Measurements from ENCODE around the gene PPA2. TPM values are rescaled to one million over a fixed set of nuclear protein-coding genes. Genes with fewer than 3 reads are reported as not detected.
"Not testable (repeated sequence)": the region's sequence is repeated elsewhere in the genome, so short reads cannot be mapped to it uniquely, and the experiment has no call there.

Gene PPA2
- total and polyA plus RNA-seq, 10 of the 15 experiments (the other 5 are each of a cell fraction or from before 2014, with no cell fraction given), result 93.8 to 293 (median 146) TPM

GRCh38 chr4:105458541-105458940, 15.3 kb downstream of the PPA2 start:
- H3K79me2 ChIP-seq (ENCODE audit: control insufficient read depth, insufficient read depth, low read length); H3K27me3 ChIP-seq (replicated peaks in 1 of 2; ENCODE audit: control insufficient read depth in 2 of 2, insufficient read depth in 2 of 2, low read length in 1 of 2); FAIRE-seq; H3K9ac ChIP-seq (ENCODE audit: control insufficient read depth, insufficient read depth, low read length); H3K4me3 ChIP-seq; intact Hi-C loops (cut with micrococcal nuclease; ENCODE audit: unreplicated experiment); H2AFZ ChIP-seq (ENCODE audit: control insufficient read depth, low read depth, low read length); H4K20me1 ChIP-seq (ENCODE audit: control insufficient read depth, insufficient read depth); BruUV-seq (replicated peaks); DNase-seq (ENCODE audit: low read depth, low spot score); H3K36me3 ChIP-seq (ENCODE audit: control insufficient read depth in 2 of 2, insufficient read depth in 2 of 2, low read length in 1 of 2); ATAC-seq; H3K27ac ChIP-seq (ENCODE audit: control insufficient read depth, insufficient read depth); H3K4me1 ChIP-seq (ENCODE audit: control insufficient read depth, insufficient read depth, low read length); H3K4me2 ChIP-seq (ENCODE audit: control insufficient read depth, insufficient read depth): not testable (repeated sequence)
- 95% methylated on average over 9 of the region's 11 CpGs for whole genome bisulfite sequencing (ENCODE audit: insufficient coverage, insufficient replicate concordance, low lambda C conversion rate, missing lambda C conversion rate)
- in situ Hi-C loops (cut with MboI), result loop anchor here (25.0 kb wide), 1 partner anchor 1396 kb away; no protein-coding TSS in a partner anchor
- RAD21 ChIA-PET (ENCODE audit: unreplicated experiment), result interaction anchor here (1.1 kb wide), 1 partner anchor 63 kb away, joined by 3 read pairs; no protein-coding TSS in a partner anchor
- H3K9me3 ChIP-seq (replicated peaks; ENCODE audit: control insufficient read depth, insufficient read depth, low read length), result peaks cover 11% of the 10 kb centered on the region; the same call in 2 of the 3 replicates
- POLR2A ChIA-PET, result interaction anchor here (0.7 kb wide), 1 partner anchor 320 kb away, joined by 3 read pairs; no protein-coding TSS in a partner anchor
- SMC1A ChIA-PET (ENCODE audit: uncharacterized antibody, unreplicated experiment), result interaction anchor here (1.9 kb wide), 1 partner anchor 16 kb away, joined by 5 read pairs; no protein-coding TSS in a partner anchor
- CTCF ChIA-PET, result interaction anchor here (1.1 to 5.2 kb wide), 2 partner anchors 12 to 259 kb away, joined by 3 to 28 read pairs; no protein-coding TSS in a partner anchor

GRCh38 chr4:105458001-105458400, 15.9 kb downstream of the PPA2 start:
- POLR2A ChIA-PET, result interaction anchor here (0.7 kb wide), 1 partner anchor 319 kb away, joined by 3 read pairs; no protein-coding TSS in a partner anchor
- FAIRE-seq, result no peak
- H3K9me3 ChIP-seq (replicated peaks; ENCODE audit: control insufficient read depth, insufficient read depth, low read length), result peaks cover 9% of the 10 kb centered on the region; the same call in 2 of the 3 replicates
- no peak overlapping the region for H3K4me2 ChIP-seq (ENCODE audit: control insufficient read depth, insufficient read depth)
- H3K9ac ChIP-seq (ENCODE audit: control insufficient read depth, insufficient read depth, low read length), result no peak overlapping the region
- BruUV-seq (replicated peaks), result no TSS peak
- no peak overlapping the region for H3K27ac ChIP-seq (ENCODE audit: control insufficient read depth, insufficient read depth)
- intact Hi-C loops (cut with micrococcal nuclease; ENCODE audit: unreplicated experiment) (no loop called here), in situ Hi-C loops (cut with MboI) (loop anchor here (25.0 kb wide), 1 partner anchor 1396 kb away; no protein-coding TSS in a partner anchor)
- 100% methylated on average over 1 of the region's 1 CpG for WGBS (ENCODE audit: insufficient coverage, insufficient replicate concordance, low lambda C conversion rate, missing lambda C conversion rate)
- no peak overlapping the region for H2AFZ ChIP-seq (ENCODE audit: control insufficient read depth, low read depth, low read length)
- TF ChIP-seq TAF1 (IDR thresholded peaks at IDR 0.05; ENCODE audit: borderline replicate concordance, low read depth, low read length), result no peak
- no peak for TF ChIP-seq POLR2A (IDR thresholded peaks at IDR 0.05; ENCODE audit: low read depth, low read length)
- TF ChIP-seq CREB1 (IDR thresholded peaks at IDR 0.05; ENCODE audit: low read depth), result no peak
- TF ChIP-seq CBX5 (IDR thresholded peaks at IDR 0.05; ENCODE audit: low read depth), result no peak
- no peak for TF ChIP-seq YY1 (IDR thresholded peaks at IDR 0.05; ENCODE audit: low read depth, low read length)
- TF ChIP-seq PAX8 (IDR thresholded peaks at IDR 0.05), result no peak
- no peak for TF ChIP-seq ZNF622 (IDR thresholded peaks at IDR 0.05)
- SMC1A ChIA-PET (ENCODE audit: uncharacterized antibody, unreplicated experiment), result interaction anchor here (1.4 to 1.5 kb wide), 2 partner anchors 22 to 180 kb away, joined by 3 read pairs; no protein-coding TSS in a partner anchor
- H3K36me3 ChIP-seq (ENCODE audit: control insufficient read depth in 2 of 2, insufficient read depth in 2 of 2, low read length in 1 of 2), result peaks cover 0 to 7% of the 10 kb centered on the region in 2 experiments; a peak in 1 of 4 replicates
- no peaks in the 10 kb centered on the region for H3K4me1 ChIP-seq (ENCODE audit: control insufficient read depth, insufficient read depth, low read length)
- no peak for DNase-seq (ENCODE audit: low read depth, low spot score)
- no peaks in the 10 kb centered on the region for H3K27me3 ChIP-seq (replicated peaks in 1 of 2; ENCODE audit: control insufficient read depth in 2 of 2, insufficient read depth in 2 of 2, low read length in 1 of 2)
- RAD21 ChIA-PET (ENCODE audit: unreplicated experiment), result interaction anchor here (1.1 kb wide), 1 partner anchor 63 kb away, joined by 3 read pairs; no protein-coding TSS in a partner anchor
- no peak overlapping the region for H3K4me3 ChIP-seq
- CTCF ChIA-PET, result interaction anchor here (1.1 to 5.2 kb wide), 4 partner anchors 13 to 320 kb away, joined by 3 to 28 read pairs (median 16); no protein-coding TSS in a partner anchor
- no peak for ATAC-seq
- no peaks in the 10 kb centered on the region; the same call in none of the 2 replicates for H3K79me2 ChIP-seq (ENCODE audit: control insufficient read depth, insufficient read depth, low read length)
- H4K20me1 ChIP-seq (ENCODE audit: control insufficient read depth, insufficient read depth), result no peaks in the 10 kb centered on the region

All from GM12878 (cell line).